GM21447 (cell line): Measurements from ENCODE around the gene KPNA6.
"Not testable (repeated sequence)": the region's sequence is repeated elsewhere in the genome, so short reads cannot be mapped to it uniquely, and the experiment has no call there.

ENCODE experiments used
- ATAC-seq: cut with Tn5 transposase; IDR thresholded peaks from one replicate; pipeline ENCODE4 v1.9.1; 2021; ENCODE audit not compliant: unreplicated experiment

Gene KPNA6

GRCh38 chr1:32138965-32139364 lies 31.1 kb downstream of the KPNA6 start:
- no peak for ATAC-seq

- ATAC-seq = no peak
Measured at GRCh38 chr1:32142446-32143301, 34.8 kb downstream of the KPNA6 start.

GRCh38 chr1:32143302-32143695 lies 35.4 kb downstream of the KPNA6 start:
- not testable (repeated sequence) for ATAC-seq

GRCh38 chr1:32144033-32144432 lies 36.2 kb downstream of the KPNA6 start:
- ATAC-seq = no peak

- not testable (repeated sequence) for ATAC-seq
Measured at GRCh38 chr1:32147799-32148198, 39.9 kb downstream of the KPNA6 start.

GRCh38 chr1:32150847-32151246 lies 43.0 kb downstream of the KPNA6 start:
- ATAC-seq = no peak

GRCh38 chr1:32151319-32151787 lies 43.5 kb downstream of the KPNA6 start:
- ATAC-seq = no peak

GRCh38 chr1:32159189-32159588 lies 51.3 kb downstream of the KPNA6 start:
- ATAC-seq = no peak

- ATAC-seq = no peak
Measured at GRCh38 chr1:32163405-32163804, 55.5 kb downstream of the KPNA6 start.

GRCh38 chr1:32165633-32166032 lies 57.8 kb downstream of the KPNA6 start:
- ATAC-seq = not testable (repeated sequence)

- ATAC-seq = no peak
Measured at GRCh38 chr1:32170991-32171390, 63.1 kb downstream of the KPNA6 start.

GRCh38 chr1:32172621-32173245 lies 64.9 kb downstream of the KPNA6 start:
- no peak for ATAC-seq

GRCh38 chr1:32178380-32179192 lies 70.7 kb downstream of the KPNA6 start:
- ATAC-seq = no peak

- ATAC-seq = no peak
Measured at GRCh38 chr1:32179193-32179442, 71.3 kb downstream of the KPNA6 start.

GRCh38 chr1:32179443-32180185 lies 71.8 kb downstream of the KPNA6 start, which contains the start of gene TXLNA:
Gene TXLNA, plus strand, starts transcription at chr1:32179675. Its CDS starts 671 bp downstream, at chr1:32180346.
- peak; percentile 75 for ATAC-seq

- ATAC-seq = peak; percentile 27
Measured at GRCh38 chr1:32180186-32181060, 72.6 kb downstream of the KPNA6 start.

- no peak for ATAC-seq
Measured at GRCh38 chr1:32181065-32181464, 73.2 kb downstream of the KPNA6 start.

GRCh38 chr1:32181563-32181962 lies 73.7 kb downstream of the KPNA6 start:
- no peak for ATAC-seq

GRCh38 chr1:32182060-32182459 lies 74.2 kb downstream of the KPNA6 start:
- ATAC-seq = no peak

GRCh38 chr1:32184650-32185049 lies 76.8 kb downstream of the KPNA6 start:
- no peak for ATAC-seq
